Prostate gland (tissue), 2 donors: ENCODE results near the gene C1QTNF4. TPM values are rescaled to one million over a fixed set of nuclear protein-coding genes. Genes with fewer than 3 reads are reported as not detected.

Experiments
- DNase-seq: peaks from one replicate; pipeline ENCODE4 v3.0.0-alpha.2; 2019; ENCODE audit warnings: low spot score
- H3K27ac ChIP-seq, 2 donors: fragments of 200-600 bp; sonication (generic); 2 replicates each; pipeline ENCODE4 v1.5.1; 2017 to 2019
- H3K27me3 ChIP-seq: fragments of 200-600 bp; sonication (generic); replicated peaks from 2 replicates; pipeline ENCODE4 v1.5.1; 2019; ENCODE audit not compliant: insufficient read depth
- H3K36me3 ChIP-seq, 2 donors: fragments of 200-600 bp; sonication (generic); 1 replicate in 1 of 2; 2 replicates in 1 of 2; pipeline versions ENCODE4 v1.5.1 to v1.8.1; 2017 to 2019
- H3K4me1 ChIP-seq: fragments of 200-600 bp; sonication (generic); replicated peaks from 2 replicates; pipeline ENCODE4 v1.5.1; 2019
- H3K4me3 ChIP-seq, 2 donors: fragments of 200-600 bp; sonication (generic); 2 replicates each; pipeline ENCODE4 v1.5.1; 2017 to 2019
- H3K9me3 ChIP-seq: fragments of 200-600 bp; sonication (generic); 2 replicates; pipeline ENCODE4 v1.5.1; 2017
- CTCF ChIP-seq, 4 experiments: fragments of 200-600 bp in 2 of 4; fragments of 450-650 bp in 2 of 4; sonication (generic) in 2 of 4; IDR thresholded peaks; 1 replicate in 3 of 4; 2 replicates in 1 of 4; pipeline ENCODE4 v1.5.1; 2016 to 2019; ENCODE audit warnings: antibody characterized with exemption in 4 of 4, mild to moderate bottlenecking in 2 of 4, moderate library complexity in 2 of 4
- POLR2A ChIP-seq: fragments of 450-650 bp; IDR thresholded peaks from one replicate; pipeline ENCODE4 v1.6.1; 2016; ENCODE audit warnings: antibody characterized with exemption, mild to moderate bottlenecking
- POLR2AphosphoS5 ChIP-seq: sonication (generic); formaldehyde crosslinking; IDR thresholded peaks from one replicate; pipeline ENCODE4 v1.6.1; 2017; ENCODE audit warnings: antibody characterized with exemption
- WGBS: methylation state at CpG from one replicate; pipeline ENCODE4 v1.1.5; 2018; 5-methylcytosine and 5-hydroxymethylcytosine counted together
- intact Hi-C: fragments of 100-400 bp; cut with DNase I; formaldehyde crosslinking; loops from one replicate; pipeline ENCODE4 v1.14.2; 2022
- total RNA-seq, 2 donors: library from RNA; depleted of rRNA; stranded (reverse); fragments of >200 nt; gene quantifications; one replicate each; pipeline ENCODE4 v1.1.0, GENCODE V29; 2016

Gene C1QTNF4
- total RNA-seq, 2 donors from 2014 or later, result 2.1 to 13.0 TPM

DNA sequence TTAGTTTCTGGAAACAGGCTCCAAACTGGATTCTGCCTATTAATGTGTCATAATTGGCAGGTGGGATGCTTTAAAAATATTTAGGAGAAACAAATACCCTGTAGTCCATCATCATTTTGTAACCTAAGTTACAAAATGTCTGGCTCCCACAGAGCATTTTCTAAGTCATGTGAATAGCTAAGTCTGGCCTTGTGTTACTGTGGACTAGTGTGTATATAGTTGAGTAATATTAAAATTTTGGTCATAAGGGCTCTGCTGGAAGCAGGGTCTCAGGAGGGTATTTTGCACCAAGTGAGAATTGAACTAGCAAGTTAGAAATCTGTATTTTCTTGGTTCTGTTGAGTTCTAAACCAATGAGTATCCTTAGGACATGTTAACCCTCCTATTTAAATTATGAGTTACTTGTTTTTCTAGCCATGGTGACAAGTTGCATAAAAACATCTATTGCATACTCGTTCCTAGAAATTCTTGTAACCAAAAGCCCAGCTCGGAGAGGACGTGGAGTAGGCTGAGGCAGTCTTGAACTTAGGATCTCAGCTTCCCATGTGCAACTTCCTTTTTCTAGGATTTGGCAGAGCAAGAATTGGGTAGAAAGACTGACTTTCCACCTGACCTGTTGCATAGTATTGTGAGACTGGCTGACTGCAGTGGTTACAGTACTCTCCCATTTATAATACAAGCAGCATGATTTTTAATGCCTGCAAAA, 23.4 kb downstream of the C1QTNF4 start:
- H3K27ac ChIP-seq, result no peak overlapping the region
- DNase-seq, result no peak
- intact Hi-C loops, result no loop called here
- TF ChIP-seq POLR2A, result no peak
- no peak for TF ChIP-seq CTCF (IDR thresholded peaks at IDR 0.05)
- no peak for TF ChIP-seq POLR2AphosphoS5
- no peaks in the 10 kb centered on the region for H3K36me3 ChIP-seq
- H3K4me3 ChIP-seq, result no peak overlapping the region
- H3K9me3 ChIP-seq, result no peaks in the 10 kb centered on the region
- no peaks in the 10 kb centered on the region for H3K27me3 ChIP-seq
- 94% methylated on average over 3 of the region's 3 CpGs for WGBS
- H3K4me1 ChIP-seq, result peaks cover 7% of the 10 kb centered on the region

- H3K4me3 ChIP-seq, result no peak overlapping the region
- no peaks in the 10 kb centered on the region for H3K27me3 ChIP-seq
- H3K9me3 ChIP-seq, result no peaks in the 10 kb centered on the region
- no peak overlapping the region for H3K27ac ChIP-seq
- WGBS, result 97% methylated on average over 7 of the region's 7 CpGs
- TF ChIP-seq POLR2A (no peak), CTCF (IDR thresholded peaks at IDR 0.05) (no peak), POLR2AphosphoS5 (no peak)
- intact Hi-C loops, result no loop called here
- DNase-seq, result no peak
- H3K36me3 ChIP-seq, result no peaks in the 10 kb centered on the region
- H3K4me1 ChIP-seq, result peaks cover 7% of the 10 kb centered on the region
Measured at GRCh38 chr11:47569646-47570045, 24.6 kb downstream of the C1QTNF4 start.

- no peak for DNase-seq
- 36% methylated on average over 17 of the region's 17 CpGs for WGBS
- H3K4me1 ChIP-seq, result no peaks in the 10 kb centered on the region
- intact Hi-C loops, result no loop called here
- no peaks in the 10 kb centered on the region for H3K27me3 ChIP-seq
- H3K4me3 ChIP-seq, result peak overlapping the region; percentile 84 to 86
- H3K36me3 ChIP-seq, result no peaks in the 10 kb centered on the region
- no peaks in the 10 kb centered on the region for H3K9me3 ChIP-seq
- peak overlapping the region; percentile 79 to 80 for H3K27ac ChIP-seq
- TF ChIP-seq CTCF (IDR thresholded peaks at IDR 0.05) (no peak), POLR2A (no peak), POLR2AphosphoS5 (no peak)
Measured at GRCh38 chr11:47566149-47566698, 28.0 kb downstream of the C1QTNF4 start.

GRCh38 chr11:47565340-47566148, 28.7 kb downstream of the C1QTNF4 start, which contains the start of gene PTPMT1:
Gene PTPMT1, plus strand, starts transcription at chr11:47565599. Its CDS starts 24 bp downstream, at chr11:47565623.
- WGBS, result 1% methylated on average over 51 of the region's 86 CpGs
- Histone ChIP-seq H3K36me3 (no peaks in the 10 kb centered on the region), H3K4me3 (peak within 1 kb of the TSS; percentile 84 to 86), H3K27me3 (no peaks in the 10 kb centered on the region), H3K4me1 (no peaks in the 10 kb centered on the region), H3K9me3 (no peaks in the 10 kb centered on the region), H3K27ac (peak within 1 kb of the TSS; percentile 79 to 80)
- DNase-seq, result peak; percentile 33
- TF ChIP-seq CTCF (IDR thresholded peaks at IDR 0.05) (no peak), POLR2A (no peak), POLR2AphosphoS5 (no peak)
- intact Hi-C loops, result no loop called here
